Measurements from ENCODE around the gene ASCL5.
A peak's percentile ranks its signal among the peaks of the same experiment; 100 is the strongest.

Gene ASCL5

DNA sequence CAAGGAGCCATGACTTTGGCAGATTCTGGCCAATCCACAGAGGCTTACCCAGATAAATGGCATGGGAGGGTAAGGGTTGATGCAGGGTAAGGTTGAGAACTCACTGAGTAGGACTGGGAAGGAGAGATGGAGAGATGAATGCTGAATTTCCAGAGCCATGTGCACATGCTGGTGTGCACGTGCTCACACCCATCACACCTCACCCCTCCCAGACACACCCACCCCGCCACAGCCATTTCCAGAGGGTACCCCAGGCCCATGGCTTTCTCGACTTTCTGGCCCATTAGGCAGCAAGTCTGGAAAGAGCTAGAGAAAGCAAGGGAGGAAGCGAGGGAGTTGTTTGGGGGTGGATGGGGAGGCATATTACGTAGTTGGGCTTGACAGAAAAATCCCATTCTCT, 16.4 kb downstream of the ASCL5 start:
- DNase-seq = no peak

DNA sequence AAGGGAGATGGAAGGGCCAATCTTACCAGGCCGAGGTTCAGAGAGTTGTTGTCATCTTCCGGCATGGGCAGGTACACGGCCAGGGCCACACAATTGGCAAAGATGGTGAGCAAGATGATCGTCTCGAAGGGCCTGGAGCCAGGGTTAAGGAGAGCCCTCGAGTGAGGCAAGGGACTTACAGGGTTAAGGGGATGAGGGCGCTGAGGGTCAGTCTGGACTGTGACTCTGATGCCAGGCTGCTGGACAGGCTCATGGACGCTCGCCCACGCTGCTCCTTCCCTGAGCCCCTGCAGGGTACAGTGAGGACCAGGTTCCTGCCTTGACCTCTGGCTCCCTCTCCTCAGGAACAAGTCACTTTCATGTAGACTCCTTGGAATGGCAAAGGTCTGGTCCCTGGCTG, 16.8 kb downstream of the ASCL5 start:
- DNase-seq = no peak

DNA sequence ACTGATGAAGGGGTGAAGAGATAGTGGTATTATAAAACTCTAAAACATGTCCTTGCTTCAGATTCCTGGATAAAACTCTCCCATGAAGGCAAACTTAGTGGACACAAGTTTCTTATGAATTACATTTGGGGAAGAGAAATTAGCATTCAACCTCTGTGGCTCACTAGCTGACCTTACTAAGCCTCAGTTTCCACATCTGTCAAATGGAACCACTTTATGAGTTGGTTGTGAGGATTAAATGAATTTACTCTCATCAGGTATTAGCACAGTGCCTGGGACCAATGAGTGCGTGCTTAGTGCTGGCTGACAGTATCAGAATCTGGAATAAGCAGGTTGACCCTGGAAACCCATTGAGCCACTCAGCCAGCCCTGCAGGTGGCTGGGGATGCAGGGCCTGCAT, 17.3 kb downstream of the ASCL5 start:
- DNase-seq = no peak

DNA sequence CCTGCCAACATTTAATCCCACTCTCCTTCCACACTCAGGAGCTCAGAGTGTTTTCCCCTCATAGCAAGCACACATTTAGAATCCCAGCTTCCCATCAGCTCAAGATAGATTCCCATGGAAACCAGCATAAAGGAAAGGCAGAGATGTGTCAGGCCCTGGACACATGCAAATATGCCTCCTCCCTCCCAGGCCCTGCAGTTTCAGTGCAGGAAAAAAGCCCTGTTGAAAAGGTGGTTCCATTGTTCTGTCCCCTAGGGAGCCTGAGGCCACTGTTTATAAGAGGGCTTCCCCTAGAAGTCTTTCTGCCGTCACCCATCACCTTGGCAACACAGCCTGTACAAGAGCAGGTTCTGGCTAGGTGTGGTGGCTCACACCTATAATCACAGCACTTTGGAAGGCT, 18.4 kb downstream of the ASCL5 start:
- DNase-seq = no peak

DNA sequence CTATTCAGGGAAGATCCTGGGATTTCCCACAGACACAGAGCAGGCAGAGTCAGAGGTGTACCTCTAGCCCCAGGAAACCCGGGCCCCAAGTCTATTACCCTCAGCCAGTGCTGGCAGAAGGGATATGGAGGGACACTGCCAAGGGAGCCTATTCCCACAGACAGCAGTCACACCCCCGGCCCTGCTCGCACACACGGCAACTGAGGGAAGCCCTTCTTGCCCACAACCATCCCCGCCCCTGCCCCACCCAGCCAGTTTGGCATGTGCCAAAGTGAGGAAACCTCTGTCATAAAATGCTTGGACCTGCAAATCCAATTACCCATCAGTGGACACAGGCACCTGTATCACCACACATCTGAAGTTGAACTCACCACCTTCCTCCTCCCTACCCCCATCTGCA, 21.3 kb downstream of the ASCL5 start:
- DNase-seq = no peak

DNA sequence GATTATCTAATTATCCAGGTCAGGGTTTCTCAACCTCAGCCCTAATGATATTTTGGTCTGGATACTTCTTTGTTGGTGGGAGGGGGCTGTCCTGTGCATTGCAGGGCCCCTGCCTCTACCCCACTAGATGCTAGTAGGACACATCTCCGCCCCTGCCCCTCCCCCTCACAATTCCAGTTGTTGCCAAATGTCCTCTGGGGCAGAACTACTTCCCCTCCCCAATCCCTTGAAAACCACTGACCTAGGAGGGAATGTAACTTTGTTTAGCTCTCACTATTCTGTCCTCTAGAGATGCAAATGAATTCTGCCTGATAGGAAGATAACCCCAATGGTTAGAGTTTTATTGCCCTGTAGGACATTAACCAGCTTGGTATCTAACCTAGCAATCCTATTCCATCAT, 22.8 kb downstream of the ASCL5 start:
- DNase-seq = no peak

DNA sequence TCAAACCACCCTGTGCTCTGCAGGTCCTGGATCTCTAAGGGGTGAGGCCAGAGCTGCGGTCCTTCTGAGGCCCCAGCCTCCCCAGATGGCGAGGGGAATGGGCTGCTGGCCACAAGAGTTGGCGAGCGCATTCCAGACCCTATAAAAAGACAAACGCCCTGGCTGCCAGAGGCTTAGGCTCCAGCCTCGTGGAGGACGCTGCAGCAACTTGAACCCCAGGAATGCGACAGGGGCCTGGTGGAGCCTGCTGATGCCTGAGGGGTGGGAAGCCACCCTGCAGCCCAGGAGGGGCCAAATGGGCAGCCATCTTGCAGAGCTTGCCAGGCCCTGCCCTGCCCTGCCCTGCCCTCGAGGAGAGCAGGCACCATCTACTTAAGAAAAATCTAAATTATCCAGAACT, 23.3 kb downstream of the ASCL5 start:
- no peak for DNase-seq

DNA sequence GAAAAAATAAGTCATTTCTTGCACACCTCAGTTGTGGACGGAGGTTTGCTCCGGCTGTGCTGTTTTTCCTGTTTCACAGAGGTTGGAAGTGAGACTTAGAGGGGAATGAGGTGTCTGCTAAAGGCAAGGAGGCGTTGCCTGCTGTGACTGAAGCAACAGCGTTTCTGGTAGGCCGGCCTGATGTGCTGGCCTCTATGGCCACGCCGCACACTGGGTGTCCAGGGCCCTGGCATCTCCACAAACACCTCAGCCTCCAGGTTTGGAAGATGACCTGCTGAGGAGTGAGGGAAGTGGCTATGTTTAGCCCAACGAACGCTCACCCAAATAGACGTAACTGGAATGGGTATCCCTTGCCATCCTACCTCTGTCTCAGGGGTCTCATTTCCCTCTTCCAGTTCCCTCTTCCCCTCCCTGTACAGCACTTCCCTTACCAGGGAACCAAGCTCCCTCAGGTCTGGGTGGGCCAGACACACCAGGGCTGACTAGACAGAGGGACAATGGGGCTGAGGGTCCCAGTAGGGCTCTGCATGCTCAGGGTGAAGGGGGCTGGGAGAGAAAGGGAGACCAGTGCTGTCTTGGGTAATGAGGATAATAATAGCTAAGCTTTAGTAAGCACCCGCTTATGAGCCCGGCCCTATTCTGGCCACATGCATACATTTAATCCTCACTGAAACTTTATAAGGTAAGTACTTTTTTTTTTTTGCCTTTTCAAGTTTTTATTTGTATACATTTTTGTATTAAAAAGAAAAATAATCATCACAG, 26.6 kb downstream of the ASCL5 start:
- DNase-seq = no peak

DNA sequence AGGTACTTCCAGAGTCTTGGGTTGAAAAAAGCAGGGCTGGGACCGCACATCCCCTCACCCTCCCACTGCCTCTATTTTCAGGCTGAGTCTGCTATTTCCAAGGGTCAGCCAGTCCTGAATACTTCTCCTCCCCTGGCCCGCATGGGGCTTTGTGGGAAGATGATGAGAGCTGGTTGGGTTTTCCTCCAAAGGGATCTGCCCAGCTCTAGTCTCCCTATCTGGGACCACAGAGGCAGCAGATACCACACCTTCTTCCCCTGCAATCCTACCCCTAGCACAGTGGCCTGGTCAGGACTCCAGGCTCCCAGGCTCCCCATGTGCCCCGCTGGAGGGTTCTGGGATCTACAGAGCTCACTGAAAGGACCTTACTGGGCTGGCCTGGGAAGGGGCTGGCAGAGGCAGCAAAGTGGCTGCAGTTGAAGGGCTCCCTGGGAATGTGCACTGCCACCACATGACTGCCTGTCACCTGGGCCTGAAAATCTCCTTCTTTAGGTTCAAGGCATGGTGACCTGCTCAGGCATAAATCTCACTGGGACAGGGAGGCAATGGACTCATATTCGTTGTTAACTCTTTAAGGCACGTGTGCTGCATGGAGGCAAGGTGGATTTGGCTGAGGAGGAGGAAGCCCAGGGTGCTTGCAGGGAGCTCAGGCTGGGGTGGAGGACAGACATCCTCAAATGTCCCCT, 27.8 kb downstream of the ASCL5 start:
- DNase-seq = no peak

DNA sequence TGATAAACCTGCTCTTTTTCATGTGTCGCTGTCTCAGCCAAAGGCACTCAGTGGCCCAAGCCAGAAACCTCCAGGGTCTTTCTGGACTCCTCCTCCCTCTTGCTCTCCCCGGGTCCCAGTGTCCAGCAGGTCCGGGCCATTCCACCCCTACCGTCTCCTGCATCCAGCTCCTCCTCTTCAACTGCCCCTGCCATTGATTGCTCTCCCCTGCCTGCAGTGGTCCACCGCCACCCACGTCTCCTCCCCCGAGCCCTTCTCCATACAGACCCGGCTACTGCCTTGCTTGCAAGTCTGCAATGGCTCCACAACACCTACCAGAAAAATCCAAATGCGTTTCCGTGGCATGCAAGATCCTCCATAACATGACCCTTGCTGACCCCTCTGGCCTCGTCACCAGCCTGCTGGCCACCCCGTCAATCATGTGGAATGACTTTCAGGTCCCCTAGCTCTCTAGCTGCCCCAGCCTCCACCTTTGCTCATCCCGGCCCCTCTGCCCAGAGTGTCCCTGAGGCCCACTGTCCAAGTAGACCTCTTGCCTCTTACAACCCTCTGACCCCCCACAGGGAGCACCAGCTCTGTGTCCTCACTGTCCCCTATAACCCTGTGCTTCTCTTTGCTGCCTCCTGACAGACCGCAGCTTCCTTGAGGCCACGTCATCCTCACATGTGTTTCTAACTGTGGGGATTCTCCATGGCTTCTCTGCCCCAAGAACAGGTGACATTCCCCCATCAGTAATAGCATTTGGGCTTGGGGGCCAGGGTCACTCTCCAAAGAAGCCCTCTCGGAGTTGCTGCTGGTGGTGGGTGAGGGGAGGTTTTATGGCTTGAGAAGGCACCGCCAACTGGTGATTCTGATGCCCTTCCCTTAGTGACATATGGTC, 29.8 kb downstream of the ASCL5 start:
- DNase-seq = no peak

DNA sequence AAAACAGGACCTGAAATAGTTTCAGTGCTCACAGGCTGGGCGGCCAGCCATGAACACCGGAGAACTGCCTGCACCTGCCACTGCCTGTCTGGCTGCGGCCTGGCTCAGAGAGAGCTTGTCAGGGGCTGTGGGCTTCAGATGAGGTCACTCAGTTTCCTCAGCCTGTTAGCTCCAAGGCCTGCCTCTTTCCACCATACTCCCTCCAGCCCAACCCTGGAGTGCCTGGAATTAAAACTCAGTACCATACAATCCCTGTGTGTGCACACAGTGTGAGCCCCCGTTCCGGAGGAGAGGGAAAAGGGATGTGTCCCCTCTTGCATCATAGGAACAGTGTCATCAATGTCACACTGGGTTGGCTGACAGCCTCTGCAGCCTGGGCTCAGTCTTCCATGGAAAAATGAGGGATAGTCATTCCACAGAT, 30.9 kb downstream of the ASCL5 start:
- DNase-seq = no peak

DNA sequence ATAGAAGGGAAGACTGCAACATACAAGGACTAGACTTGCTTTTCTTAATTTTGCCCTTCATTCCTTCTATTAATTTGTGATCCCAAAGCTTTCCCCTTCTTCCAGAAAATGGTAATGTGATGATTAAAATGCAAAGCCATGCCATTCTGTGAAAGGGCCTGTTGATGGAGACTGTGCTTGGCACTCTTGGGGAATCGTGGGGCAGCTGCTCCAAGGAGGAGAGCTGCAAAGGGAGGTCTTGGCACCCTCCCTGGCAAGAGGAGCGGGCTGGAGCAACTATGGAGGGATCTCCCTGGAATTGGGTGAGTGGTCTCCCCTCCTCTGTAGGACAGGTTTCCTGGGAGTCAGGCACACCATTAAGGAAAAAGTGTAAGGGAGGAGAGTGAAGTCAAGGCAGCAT, 31.4 kb downstream of the ASCL5 start:
- no peak for DNase-seq

DNA sequence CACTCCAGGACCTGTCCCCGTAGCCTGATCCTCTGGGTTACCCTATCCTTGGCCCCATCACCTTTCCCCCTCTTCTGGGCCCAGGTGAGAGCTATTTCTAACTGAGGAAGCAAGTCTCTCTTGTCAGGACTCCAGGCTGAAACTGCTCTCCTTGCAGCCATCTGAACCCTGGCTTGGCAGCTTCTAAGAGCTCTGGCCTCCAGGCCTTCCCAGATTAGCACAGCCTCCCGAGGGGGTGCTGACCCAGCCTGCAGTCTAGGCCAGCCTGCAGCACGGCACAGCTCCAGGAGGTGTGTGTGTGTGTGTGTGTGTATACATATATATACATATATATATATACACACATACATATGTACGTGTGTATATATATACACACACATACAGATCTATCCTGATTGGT, 32.2 kb downstream of the ASCL5 start:
- DNase-seq = no peak

DNA sequence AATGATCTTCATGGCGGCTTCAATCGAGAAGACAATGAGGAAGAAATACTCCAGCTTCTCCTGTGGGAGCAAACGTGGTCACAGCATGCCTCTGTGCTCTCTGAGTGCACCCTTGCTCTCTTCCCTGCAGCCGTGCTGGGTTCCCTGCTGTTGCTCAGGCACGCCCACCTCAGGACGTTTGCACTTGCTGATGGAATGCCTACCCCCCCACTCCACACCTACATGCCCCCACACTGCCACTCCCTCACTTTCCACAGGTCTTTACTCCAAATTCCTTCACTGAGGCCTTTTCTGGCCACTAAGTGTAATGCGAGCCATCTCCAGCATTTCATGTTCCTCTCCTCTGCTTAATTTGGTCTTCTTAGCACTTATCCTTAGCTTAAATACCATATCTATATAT, 33.0 kb downstream of the ASCL5 start:
- DNase-seq = no peak

DNA sequence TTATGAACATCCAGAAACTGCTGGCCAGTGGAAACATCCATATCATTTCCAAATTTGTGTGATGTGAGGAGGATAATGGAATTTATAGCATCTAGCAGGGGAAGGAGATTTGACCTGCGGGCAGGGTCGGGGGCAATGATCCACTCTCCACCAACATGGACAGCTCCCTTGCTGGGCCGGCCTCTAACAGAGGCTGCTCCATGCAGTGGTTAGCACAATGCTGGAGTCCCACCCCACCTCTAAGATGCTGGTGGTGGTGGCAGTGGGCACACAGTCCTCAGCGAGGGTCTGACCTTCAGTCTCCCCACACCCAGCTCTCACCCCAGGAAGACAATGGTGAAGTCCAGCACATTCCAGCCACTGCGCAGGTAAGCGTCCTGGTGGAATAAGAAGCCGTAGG, 33.4 kb downstream of the ASCL5 start:
- DNase-seq = no peak

DNA sequence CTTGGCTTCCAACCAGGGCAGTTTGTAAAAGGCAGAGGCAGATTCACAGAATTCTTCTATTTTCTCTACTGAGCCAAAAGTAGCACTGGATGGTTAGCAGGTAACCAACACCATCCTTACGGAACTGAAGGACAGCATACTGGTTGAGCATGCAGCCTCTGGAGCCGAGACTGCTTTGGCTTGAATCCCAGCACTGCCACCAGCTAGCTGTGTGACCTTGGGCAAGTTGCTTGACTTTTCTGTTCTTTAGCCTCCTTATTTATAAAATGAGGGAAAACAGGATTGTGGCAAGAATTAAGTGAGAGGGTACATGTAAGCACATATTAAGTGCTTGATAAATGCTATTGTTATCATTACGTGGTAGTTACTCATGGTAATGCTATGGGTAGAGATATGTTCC, 34.2 kb downstream of the ASCL5 start:
- DNase-seq = no peak

DNA sequence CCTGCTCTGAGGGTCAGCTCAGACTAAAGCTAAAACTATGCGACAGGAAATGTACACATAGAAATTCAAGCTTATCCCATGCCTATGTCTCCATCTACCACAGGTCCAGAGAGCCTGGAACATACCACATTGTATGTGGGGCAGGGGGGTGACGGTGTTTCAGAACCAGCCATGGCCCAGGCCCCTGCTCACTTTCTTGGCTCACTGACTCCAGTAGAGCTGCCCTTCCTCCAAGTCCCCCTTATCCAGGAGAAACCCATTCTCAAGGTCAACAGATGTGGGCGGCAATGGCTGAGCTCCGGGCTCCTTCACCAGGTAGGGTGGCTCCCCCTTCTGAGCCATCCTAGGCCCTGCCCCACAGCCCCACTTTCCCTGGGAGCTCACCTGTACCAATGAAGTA, 35.7 kb downstream of the ASCL5 start:
- DNase-seq = no peak

DNA sequence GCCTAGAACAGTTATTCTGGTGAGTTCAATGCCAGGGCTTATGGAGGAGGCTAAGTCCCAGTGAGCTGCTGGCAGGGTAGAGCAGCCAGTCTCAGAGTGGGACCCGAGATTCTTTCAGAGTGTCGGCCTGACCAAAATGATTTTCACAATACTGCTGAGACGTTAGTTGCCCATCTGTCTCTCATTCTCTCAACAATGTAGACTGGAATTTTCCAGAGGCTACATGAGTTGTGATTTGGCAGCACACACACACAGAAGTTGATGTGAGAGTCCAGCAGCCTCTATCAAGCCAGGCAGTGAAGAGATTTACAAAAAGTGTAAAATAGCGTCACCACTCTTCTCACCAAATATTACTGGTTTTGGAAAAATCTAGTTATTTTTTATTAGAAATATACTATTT, 36.4 kb downstream of the ASCL5 start:
- DNase-seq = no peak

DNA sequence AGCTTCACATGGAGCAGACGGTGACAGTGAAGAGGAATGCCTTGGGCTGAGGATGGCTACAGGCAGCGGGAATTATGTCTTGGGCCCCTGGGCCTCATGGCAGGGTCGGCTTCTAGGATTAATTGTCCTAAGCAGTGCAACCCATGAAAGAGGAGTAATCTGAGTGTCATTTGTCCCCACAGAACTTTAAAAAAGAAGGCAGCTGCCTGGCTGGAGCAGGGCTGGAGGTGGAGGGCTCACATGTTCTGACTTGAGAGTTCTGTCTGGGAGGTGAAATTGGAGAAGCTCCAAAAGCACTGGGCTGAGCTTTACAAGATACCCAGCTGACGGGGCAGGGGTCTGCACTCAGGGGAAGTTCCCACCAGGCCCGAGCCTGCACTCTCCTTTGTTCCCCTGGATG, 37.4 kb downstream of the ASCL5 start:
- no peak for DNase-seq

DNA sequence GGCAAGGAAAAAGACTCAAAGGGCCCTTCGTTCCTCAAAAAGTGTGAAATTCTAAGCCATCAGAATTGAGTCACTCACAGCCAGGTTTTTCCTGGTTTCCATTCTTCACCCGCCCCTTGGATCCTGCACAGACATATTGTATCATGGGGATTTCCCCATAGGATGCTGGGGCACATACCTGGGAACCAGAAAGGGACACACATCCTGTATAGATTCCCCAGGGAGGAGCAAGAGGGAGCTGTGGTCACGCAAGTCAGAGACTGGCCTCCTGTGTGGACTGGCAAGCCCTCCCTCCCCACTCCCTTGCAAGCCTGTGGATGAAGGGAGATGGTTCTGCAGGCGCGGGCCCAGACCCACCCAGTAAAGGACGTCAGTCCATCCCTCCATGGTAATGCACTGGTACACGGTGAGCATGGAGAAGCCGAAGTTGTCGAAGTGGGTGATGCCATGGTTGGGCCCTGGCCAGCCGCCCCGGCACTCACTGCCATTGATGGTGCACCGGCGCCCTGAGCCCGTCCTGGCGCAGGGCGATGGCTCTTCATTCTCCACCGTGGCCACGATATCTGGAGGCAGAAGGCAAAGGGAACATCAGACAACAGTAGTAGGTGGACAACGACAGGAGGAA, 38.0 kb downstream of the ASCL5 start:
- no peak for DNase-seq

DNA sequence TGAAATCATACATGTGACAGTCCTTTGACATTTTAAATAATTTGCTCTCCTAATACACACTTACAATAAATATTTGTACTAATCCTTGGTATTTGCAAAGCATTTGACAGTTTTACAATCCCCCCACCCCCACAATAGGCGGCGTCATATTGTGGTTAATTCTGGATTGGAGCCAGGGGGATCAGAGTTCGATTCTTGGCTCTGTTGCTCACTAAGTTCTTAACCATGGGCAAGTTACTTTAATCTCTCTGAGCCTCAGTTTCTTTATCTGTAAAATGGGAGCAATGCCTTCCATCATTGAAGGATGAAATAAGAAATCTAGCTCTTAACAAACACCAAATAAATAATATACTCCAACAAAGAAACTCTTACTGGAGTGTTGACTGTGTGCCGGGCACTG, 38.6 kb downstream of the ASCL5 start:
- no peak for DNase-seq

DNA sequence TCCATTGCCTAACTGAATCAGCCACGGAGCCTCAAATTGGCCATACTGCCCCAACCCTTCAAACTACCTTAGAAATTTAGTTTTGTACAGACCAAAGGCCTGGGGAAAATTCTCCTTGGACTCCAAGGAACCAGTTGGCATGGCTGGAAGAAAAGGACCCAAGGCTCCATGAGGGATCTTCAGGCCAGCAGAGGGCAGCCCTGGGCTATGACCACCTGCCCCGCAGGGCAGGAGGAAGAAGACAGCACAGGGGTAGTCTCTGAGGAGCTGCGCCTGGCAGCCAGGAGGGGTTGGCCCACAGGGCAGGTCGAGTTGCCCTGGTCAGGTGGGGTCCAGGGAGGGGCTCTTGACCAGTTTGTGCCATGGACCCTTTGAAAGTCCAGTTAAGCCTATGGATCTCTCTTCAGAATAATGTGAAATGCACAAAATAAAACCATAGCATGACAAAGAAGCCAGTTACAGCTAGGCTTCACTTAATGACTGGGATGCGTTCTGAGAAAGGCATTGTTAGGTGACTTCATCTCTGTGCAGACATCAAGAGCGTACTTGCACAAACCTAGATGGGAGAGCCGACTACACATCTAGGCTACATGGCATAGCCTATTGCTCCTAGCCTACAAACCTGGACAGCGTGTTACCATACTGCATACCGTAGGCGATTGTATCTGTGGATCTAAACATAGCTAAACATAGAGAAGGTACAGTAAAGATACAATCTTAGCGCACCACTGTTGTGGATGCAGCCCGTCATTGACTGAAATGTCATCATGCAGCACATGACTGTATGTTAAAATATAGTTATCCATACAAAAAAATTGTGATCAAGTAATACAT, 40.9 kb downstream of the ASCL5 start:
- DNase-seq = peak; percentile 36 to 58

Data from inflammatory macrophage treated with lipopolysaccharide for 1 hour (primary cell).